RWPE1 (cell line): ENCODE measurements around the gene INHA.

Source experiments
- CTCF ChIA-PET: fragments of 350-600 bp; sonication (Branson Sonifier 250); formaldehyde crosslinking; extraction: SDS; loops from one replicate; lab custom pipeline; 2021; lab: Yijun Ruan, JAX
- POLR2A ChIA-PET: fragments of 400-600 bp; formaldehyde crosslinking; extraction: SDS; loops from one replicate; lab custom pipeline; 2020; ENCODE audit warnings: antibody characterized with exemption; ENCODE audit not compliant: low non-redundant PET; lab: Yijun Ruan, JAX
- DNase-seq: peaks from one replicate; pipeline ENCODE4 v3.0.0; 2012; ENCODE audit warnings: low spot score
- H3K27ac ChIP-seq: fragments of 450-650 bp; 2 replicates; pipeline ENCODE4 v1.5.1; 2017
- CTCF ChIP-seq: fragments of 450-650 bp; conservative IDR thresholded peaks from 2 replicates; pipeline ENCODE4 v1.5.1; 2017; ENCODE audit warnings: low read depth, mild to moderate bottlenecking

The INHA gene

GRCh38 chr2:219549619-219550018 is 22.5 kb upstream of the INHA start:
- ChIA-PET POLR2A (no interaction called here), CTCF (interaction anchor here (3.6 kb wide), 1 partner anchor 11 kb away, joined by 15 read pairs; no protein-coding TSS in a partner anchor)
- no peak for DNase-seq
- H3K27ac ChIP-seq, result no peak overlapping the region
- no peak for TF ChIP-seq CTCF

GRCh38 chr2:219551441-219552381 is 20.4 kb upstream of the INHA start:
- TF ChIP-seq CTCF, result 0 out of 2 replicates have a peak, but pooled peaks have one; percentile 10
- H3K27ac ChIP-seq, result peak overlapping the region; percentile 82
- ChIA-PET POLR2A (no interaction called here), CTCF (interaction anchor here (0.7 to 3.6 kb wide), 5 partner anchors 9 to 44 kb away, joined by 3 to 15 read pairs (median 6); no protein-coding TSS in a partner anchor)
- DNase-seq, result peak; percentile 23

GRCh38 chr2:219552382-219553167 is 19.5 kb upstream of the INHA start:
- peak; percentile 88 for DNase-seq
- H3K27ac ChIP-seq, result peak overlapping the region; percentile 82
- CTCF ChIA-PET, result interaction anchor here (0.7 to 3.6 kb wide), 3 partner anchors 8 to 43 kb away, joined by 3 to 15 read pairs (median 6); no protein-coding TSS in a partner anchor
- TF ChIP-seq CTCF, result no peak
- POLR2A ChIA-PET, result no interaction called here

- POLR2A ChIA-PET, result no interaction called here
- CTCF ChIA-PET, result interaction anchor here (2.3 kb wide), 1 partner anchor 12 kb away, joined by 6 read pairs; no protein-coding TSS in a partner anchor
- H3K27ac ChIP-seq, result no peak overlapping the region
- TF ChIP-seq CTCF, result no peak
- no peak for DNase-seq
Observed at GRCh38 chr2:219553168-219553417, 19.0 kb upstream of the INHA start.

- ChIA-PET CTCF (interaction anchor here (2.3 kb wide), 1 partner anchor 12 kb away, joined by 6 read pairs; no protein-coding TSS in a partner anchor), POLR2A (no interaction called here)
- TF ChIP-seq CTCF, result no peak
- no peak overlapping the region for H3K27ac ChIP-seq
- DNase-seq, result no peak
Observed at GRCh38 chr2:219553463-219553963, 18.6 kb upstream of the INHA start.

- DNase-seq, result no peak
- no peak overlapping the region for H3K27ac ChIP-seq
- POLR2A ChIA-PET, result no interaction called here
- CTCF ChIA-PET, result no interaction called here
- no peak for TF ChIP-seq CTCF
Observed at GRCh38 chr2:219554350-219554749, 17.8 kb upstream of the INHA start.
